Putamen (tissue), 1 donor: ENCODE data around the gene MTSS2.
A peak's percentile ranks its signal among the peaks of the same experiment; 100 is the strongest.

Experiments used
- DNase-seq: peaks from one replicate; pipeline ENCODE4 v3.0.0-alpha.2; 2016; ENCODE audit warnings: low spot score

The MTSS2 gene

GRCh38 chr16:70687102-70687511 lies 1.3 kb upstream of the MTSS2 start:
- DNase-seq = no peak

GRCh38 chr16:70686376-70687101 lies 686 bp upstream of the MTSS2 start:
- DNase-seq = no peak

GRCh38 chr16:70685061-70685937 lies 554 bp downstream of the MTSS2 start:
- DNase-seq = no peak

GRCh38 chr16:70684146-70685060 lies 1.4 kb downstream of the MTSS2 start:
- no peak for DNase-seq

- no peak for DNase-seq
Observed at GRCh38 chr16:70683146-70683944, 2.5 kb downstream of the MTSS2 start.

GRCh38 chr16:70682239-70683145 lies 3.4 kb downstream of the MTSS2 start:
- no peak for DNase-seq

- peak; percentile 90 for DNase-seq
Observed at GRCh38 chr16:70681382-70682238, 4.2 kb downstream of the MTSS2 start.

GRCh38 chr16:70680495-70681381 lies 5.1 kb downstream of the MTSS2 start:
- no peak for DNase-seq

- DNase-seq = no peak
Observed at GRCh38 chr16:70679671-70680494, 6.0 kb downstream of the MTSS2 start.

GRCh38 chr16:70678898-70679670 lies 6.8 kb downstream of the MTSS2 start:
- no peak for DNase-seq

GRCh38 chr16:70678121-70678897 lies 7.5 kb downstream of the MTSS2 start:
- DNase-seq = no peak

- DNase-seq = no peak
Observed at GRCh38 chr16:70677499-70678120, 8.2 kb downstream of the MTSS2 start.

- DNase-seq = no peak
Observed at GRCh38 chr16:70676675-70677498, 9.0 kb downstream of the MTSS2 start.

GRCh38 chr16:70675851-70676513 lies 9.9 kb downstream of the MTSS2 start:
- no peak for DNase-seq
